NCI-H446 treated with DMSO at 0.1 percent for 48 hours (cell line): ENCODE results near the gene FMNL2.
A peak's percentile ranks its signal among the peaks of the same experiment; 100 is the strongest.

Experiments used
- DNase-seq: peaks from one replicate; lab custom pipeline; 2025; lab: John Stamatoyannopoulos, UW

The FMNL2 gene

GRCh38 chr2:152618193-152618564 is 283.2 kb downstream of the FMNL2 start:
- DNase-seq: no peak

DNA sequence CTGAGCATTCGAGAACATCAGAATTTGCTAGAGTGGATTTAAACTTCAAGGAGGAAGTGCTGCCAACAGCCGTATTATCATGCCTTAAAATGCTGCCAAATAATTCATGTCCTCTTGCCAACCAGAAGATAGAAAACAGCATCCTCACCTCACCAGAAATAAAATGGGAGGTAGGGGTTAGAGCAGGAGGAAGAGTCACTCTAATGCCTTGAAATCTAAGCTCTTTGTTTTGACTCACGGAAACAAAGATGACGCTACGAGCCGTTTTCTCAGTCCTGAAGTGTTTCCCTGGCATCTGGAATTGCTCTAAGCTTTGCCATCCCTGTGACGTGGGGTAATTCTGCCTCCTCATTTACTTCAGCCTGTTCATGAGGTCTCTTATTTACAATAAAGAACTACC is 285.2 kb downstream of the FMNL2 start:
- peak; percentile 63 for DNase-seq

GRCh38 chr2:152620985-152621384 is 286.0 kb downstream of the FMNL2 start:
- DNase-seq: no peak

GRCh38 chr2:152622219-152622618 is 287.2 kb downstream of the FMNL2 start:
- DNase-seq: no peak

GRCh38 chr2:152623076-152623740 is 288.2 kb downstream of the FMNL2 start:
- no peak for DNase-seq

- DNase-seq: no peak
These were observed 288.8 kb downstream of the FMNL2 start for GRCh38 chr2:152623775-152624174.

GRCh38 chr2:152624805-152625204 is 289.8 kb downstream of the FMNL2 start:
- DNase-seq: no peak

DNA sequence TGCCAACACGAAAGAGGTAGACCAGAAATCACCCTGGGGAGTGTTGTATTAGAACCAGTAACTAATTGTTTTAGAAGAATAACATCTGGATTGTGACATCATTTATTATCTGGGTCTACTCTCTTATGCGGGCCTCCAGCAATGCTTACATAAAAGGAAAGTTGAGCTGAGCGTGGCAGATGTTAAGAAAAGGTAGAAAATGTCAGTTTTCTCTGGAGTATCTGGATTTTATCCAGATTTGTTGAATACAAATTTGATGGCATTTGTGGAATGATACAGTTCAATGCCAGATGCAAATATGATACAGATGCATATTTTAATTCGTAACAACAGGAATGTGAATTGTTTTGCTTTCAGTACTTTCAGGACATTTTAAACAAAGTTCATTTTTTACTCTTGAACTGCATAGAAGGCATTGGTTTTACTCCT is 292.0 kb downstream of the FMNL2 start:
- DNase-seq: no peak

GRCh38 chr2:152627351-152627957 is 292.5 kb downstream of the FMNL2 start:
- DNase-seq: no peak

DNA sequence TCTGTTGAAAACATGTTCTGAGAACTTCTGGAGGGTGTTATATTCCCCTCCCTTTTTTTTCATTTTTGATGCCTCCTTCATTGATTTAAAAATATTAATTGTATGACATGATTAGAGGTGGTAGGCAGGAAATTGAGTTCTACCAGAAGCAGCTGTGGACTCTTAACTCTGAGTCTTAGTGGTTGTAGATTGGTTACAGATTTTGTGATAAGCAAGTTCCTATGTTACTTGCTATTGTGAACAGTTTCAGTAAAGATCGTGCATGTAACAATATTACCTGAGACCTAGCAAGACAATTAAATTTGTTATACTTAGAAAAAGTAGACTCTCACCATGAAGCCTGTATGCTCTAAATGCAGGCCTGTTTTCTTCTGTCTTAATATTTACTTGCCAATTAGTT is 294.2 kb downstream of the FMNL2 start:
- no peak for DNase-seq

GRCh38 chr2:152630466-152630865 is 295.5 kb downstream of the FMNL2 start:
- no peak for DNase-seq

- no peak for DNase-seq
These were observed 297.8 kb downstream of the FMNL2 start for GRCh38 chr2:152632736-152633135.

DNA sequence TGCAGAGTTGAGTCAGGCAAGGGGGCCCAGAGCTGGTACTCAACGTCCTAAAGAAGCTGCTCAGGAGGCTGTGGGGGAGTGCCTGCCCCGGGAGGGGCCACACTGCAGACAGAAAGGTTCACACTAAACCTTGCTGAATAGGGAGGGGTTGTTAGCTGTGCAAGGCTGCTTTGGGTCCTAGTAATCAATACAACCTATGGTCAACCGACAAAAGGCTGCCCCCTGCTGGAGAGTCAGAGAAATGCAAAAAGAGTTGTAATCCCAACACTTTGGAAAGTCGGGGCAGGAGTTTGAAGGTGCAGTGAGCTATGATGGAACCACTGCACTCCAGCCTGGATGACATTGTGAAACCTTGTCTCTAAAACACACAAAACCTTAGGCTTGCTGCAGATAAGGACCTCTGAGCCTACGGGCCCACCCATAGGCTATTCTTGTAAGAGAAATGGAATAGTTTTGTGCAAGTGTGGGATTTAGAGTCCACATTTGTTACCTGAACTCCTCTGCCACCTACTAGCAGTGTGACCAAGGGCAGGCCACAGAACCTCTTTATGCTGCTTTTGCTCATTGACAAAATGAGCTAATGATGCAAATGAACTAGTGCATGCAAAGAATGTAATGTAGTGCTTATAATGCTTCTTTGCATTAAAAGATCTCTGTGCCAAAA is 300.8 kb downstream of the FMNL2 start:
- DNase-seq: peak; percentile 45

DNA sequence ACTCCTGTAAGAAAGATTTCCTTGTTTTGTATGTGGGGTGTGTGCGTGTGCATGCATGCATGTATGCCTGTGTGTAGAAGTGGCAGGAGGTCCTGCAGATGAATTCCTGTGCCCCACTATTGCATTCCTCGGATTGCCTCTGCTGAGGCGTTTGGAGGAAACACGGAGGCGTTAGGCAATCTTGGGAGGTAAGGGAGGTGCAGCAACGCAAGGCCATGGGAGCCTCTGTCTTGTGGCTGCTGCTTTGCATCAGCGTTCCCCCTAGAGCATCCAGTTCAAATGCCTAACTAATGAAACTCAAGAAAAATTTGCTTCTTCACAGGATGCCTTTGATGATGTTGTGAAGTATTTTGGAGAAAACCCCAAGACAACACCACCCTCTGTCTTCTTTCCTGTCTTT is 302.3 kb downstream of the FMNL2 start:
- no peak for DNase-seq

GRCh38 chr2:152638056-152638455 is 303.1 kb downstream of the FMNL2 start:
- DNase-seq: no peak

DNA sequence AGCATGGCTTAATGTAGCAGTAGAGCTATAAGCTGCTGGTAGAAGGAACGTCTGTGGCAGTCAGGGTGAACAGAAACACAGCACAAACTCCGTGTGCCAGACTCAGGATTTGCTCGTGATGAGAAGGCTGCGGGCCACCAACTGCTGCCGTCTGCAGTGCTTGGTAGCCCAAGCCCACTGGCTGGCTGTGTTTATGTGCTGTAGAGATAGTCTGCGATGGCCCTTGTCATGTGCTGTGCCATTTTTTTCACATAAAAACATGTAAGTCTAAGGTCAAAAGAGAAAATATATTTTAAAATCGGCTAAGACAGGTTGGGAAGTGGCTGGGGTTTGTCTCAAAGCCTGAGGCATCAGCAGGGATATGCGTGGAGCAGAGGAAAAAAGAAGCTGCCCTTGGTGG is 303.6 kb downstream of the FMNL2 start:
- no peak for DNase-seq

DNA sequence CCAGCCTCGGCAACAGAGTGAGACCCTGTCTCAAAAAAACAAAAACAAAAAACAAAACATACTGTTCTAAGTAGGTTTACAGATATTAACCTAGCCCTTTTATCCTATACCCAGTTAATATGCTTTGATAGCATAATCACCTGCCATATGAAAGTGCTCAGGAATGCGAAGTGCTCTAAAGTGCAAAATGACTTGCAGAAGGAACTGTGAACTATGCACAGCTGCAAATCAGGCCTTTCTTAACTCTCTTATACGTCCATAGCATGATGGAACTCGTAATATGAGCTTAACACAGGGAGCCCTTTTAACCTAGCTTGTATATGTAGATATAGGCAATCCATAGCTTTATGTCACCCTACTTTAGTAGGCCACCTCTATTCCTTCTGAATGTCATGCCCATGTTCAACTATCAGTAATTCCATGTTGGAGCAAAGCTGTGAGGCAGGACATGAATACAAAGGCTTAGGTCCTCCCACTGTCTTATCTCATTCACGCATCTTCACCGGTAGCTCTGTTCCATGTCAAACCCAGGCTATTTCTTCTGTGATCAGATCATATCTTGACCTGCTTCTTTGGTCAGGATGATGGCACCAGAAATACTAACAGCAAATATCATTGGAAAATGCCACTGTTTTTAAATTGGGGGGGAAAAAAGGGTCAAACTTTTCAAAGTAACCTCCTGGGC is 309.4 kb downstream of the FMNL2 start:
- no peak for DNase-seq

GRCh38 chr2:152646264-152646663 is 311.3 kb downstream of the FMNL2 start:
- no peak for DNase-seq

DNA sequence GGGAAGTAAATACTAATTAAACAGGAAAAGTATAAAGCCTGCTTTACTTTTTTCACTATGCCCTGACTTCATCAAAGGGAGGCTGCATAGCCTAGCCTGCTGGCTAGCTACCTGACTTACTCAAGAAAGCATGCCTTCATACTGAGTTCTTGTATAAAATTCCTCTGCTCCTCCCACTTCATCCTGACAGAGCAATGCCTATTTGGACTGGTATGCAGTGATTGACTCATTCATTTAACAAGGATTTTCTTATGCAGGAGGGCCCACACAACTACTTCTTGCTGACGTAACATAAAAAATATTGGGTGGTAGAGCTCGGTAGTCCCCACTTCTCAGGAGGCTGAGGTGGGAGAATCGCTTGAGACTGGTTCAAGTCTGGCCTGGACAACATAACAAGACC is 311.8 kb downstream of the FMNL2 start:
- DNase-seq: no peak

GRCh38 chr2:152647552-152647951 is 312.6 kb downstream of the FMNL2 start:
- peak; percentile 22 for DNase-seq

GRCh38 chr2:152648336-152648735 is 313.4 kb downstream of the FMNL2 start:
- DNase-seq: no peak

- DNase-seq: no peak
These were observed 315.0 kb downstream of the FMNL2 start for GRCh38 chr2:152649997-152650396.
